Ureter (tissue), 1 donor: ENCODE measurements around the gene NID1. TPM values are rescaled to one million over a fixed set of nuclear protein-coding genes. Genes with fewer than 3 reads are reported as not detected.
"Not testable (repeated sequence)": the region's sequence is repeated elsewhere in the genome, so short reads cannot be mapped to it uniquely, and the experiment has no call there.

Experiments
- DNase-seq: peaks from one replicate; pipeline ENCODE4 v3.0.0-alpha.2; 2020; ENCODE audit warnings: low spot score
- total RNA-seq: library from RNA; stranded (reverse); gene quantifications from one replicate; pipeline ENCODE4 v1.2.4, GENCODE V29; 2023
- donor health status: DM: yes; HTN: yes; CAD: no.

NID1 gene
- total RNA-seq, 1 donor from 2014 or later = 89.3 TPM

DNA sequence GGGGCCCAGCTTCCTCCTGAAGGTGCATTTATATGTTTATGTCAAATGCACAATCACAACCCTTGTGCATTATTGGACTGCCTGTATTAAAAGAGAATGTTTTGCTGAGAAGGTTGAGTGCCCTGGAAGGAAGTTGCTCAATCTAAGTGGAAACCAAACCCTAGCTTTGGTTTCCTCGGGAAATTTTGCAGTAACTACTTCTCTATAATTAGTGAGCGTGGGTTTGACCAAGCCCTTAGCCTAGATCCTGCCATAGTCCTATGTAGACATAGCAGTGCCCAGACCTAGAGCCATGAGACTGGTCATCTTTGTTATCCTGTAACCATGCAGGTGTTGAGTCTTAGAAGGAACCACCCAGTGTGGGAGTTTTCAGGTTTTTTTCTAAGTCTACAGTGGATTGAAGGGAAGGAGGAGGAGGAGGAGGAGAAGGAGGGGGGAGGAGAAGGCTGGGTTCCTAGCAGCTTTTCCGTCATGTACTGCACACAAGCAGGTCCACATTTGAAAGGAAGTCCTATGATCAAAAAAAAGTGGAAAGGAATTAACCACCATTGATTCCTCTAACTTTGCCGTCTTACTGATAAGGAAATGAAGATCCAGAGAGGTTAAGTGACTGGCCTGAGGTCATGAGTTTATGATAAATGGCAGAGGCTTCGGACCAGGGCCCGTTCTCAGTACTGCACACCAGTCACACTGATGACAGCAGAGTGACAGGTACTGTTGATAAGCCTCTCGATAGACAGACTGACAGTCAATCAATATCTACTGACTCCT, 126.0 kb downstream of the NID1 start:
- no peak for DNase-seq

DNA sequence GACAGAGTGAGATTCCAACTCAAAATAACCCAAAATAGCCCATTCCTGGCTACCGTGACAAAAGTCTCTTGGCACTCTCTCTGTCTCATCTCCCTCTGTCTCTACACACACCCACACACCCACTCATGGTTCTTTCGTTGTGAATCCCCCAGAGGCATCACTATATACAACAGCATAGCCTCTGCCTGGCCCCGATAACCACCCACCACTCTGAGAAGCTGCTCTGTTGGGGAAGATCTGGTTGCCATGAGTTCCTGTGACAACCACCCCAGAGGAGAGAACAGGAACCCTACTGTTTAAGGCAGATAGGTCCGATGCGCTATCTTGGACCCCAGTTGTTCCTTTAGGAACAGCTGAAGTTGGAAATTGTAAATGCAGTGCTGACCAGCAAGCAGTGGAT, 127.8 kb downstream of the NID1 start:
- DNase-seq = no peak

DNA sequence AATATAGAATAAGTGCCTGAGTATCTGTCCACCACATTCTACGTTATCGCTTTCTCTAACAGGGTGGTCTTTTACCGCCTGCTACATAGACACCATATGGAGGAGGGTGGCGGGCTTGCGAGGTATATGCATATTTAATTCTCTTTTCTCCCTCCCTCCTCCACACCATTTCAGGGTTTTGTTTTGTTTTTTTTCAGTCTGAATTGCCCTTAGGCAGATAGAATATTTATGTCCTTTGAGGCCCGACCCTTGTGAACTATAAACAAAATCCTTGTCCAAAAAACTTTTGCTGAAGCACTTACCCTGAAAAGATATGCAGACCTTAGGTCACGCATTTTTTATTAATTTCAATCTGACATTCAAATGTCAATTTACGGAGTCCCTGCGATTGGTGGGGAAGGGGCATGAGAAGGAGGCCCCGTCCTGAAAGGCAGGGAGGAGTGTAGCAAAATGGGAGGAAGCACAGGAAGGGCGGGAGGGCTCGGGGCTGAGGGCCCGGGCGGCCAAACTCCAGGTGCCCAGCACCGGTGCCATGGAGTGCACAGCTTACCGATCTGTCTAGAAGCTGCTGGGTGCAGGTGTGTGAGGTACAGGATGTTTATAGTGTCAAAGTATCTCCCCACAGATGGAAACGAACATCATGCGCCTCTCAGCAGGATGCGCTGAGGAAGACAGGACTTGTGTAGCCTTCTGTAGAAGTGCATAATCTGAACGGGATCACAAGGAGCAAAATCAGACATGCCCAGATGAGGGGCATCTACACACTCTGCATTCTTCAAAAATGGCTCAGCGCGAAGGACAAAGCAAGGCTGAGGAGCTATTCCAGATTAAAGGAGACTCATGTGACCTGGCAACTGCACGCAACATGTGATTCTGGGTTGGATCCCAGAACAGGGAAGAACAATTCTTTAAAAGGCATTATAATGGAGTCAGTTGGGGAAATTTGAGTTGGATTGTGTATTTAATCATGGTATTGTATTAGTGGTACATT, 129.4 kb downstream of the NID1 start:
- DNase-seq = no peak

DNA sequence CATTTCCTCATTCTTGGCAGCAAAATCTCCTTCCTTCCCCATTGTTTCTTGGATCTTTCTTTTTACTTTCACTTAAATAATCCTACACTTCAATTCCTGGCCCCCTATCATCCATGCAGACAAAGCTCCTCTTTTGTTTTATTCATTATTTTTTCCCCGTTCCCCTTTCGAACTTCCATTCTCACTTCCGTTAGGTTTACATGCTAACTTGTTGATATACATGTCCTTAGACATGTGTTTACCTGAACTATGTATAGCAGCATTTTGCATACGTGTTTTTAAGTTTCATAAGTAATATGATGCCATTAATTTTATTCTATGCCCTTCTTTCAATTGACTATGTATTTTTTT, 131.1 kb downstream of the NID1 start:
- DNase-seq = no peak

- no peak for DNase-seq
Observed at GRCh38 chr1:235933017-235933765, 131.7 kb downstream of the NID1 start.

DNA sequence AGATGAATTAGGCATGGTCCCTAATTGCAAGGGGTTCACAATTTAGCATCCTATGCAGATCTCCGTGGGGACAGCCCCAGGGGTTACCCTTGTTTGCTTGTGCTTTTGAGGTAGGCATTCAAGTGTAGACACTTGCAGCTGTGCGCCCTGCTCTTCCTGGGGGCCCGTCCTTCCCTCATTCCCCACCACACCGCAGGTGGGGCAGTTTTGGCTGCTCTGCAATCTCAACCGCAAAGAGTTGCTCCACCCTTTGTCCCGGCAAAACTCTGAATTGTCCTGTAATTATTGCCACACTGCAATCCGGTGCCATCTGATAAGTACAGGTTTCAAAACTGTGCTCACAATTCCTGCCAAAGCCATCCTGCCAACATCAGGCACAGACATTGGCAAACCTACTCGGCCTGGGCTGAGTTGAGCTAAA, 132.8 kb downstream of the NID1 start:
- DNase-seq = no peak

GRCh38 chr1:235931171-235931738, 133.6 kb downstream of the NID1 start:
- no peak for DNase-seq

- DNase-seq = no peak
Observed at GRCh38 chr1:235930543-235930942, 134.3 kb downstream of the NID1 start.

- DNase-seq = no peak
Observed at GRCh38 chr1:235929216-235929615, 135.7 kb downstream of the NID1 start.

- DNase-seq = no peak
Observed at GRCh38 chr1:235928197-235928596, 136.7 kb downstream of the NID1 start.

DNA sequence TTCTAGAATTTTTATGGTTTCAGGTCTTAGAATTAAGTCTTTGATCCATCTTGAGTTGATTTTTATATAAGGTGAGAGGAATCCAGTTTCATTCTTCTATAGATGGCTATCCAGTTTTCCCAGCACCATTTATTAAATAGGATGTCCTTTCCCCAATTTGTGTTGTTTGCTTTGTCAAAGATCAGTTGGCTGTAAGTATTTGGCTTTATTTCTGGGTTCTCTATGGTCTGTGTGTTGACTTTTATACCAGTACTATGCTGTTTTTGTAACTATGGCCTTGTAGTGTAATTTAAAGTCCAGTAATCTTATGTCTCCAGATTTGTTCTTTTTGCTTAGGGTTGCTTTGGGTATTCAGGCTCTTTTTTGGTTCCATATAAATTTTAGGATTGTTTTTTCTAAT, 137.3 kb downstream of the NID1 start:
- not testable (repeated sequence) for DNase-seq

Other genes with a start within 250 kb of the NID1 start
- gene LYST, start 198.2 kb downstream of the NID1 start, total RNA-seq = 66.1 TPM
- gene GPR137B, start 77.4 kb upstream of the NID1 start, total RNA-seq = 36.8 TPM
- 11.8 TPM for gene ERO1B, start 216.9 kb upstream of the NID1 start, total RNA-seq